Erythroblast (primary cell): ENCODE results near the gene UTP3.

ENCODE experiments used
- GATA1 ChIP-seq: IDR thresholded peaks from 2 replicates; pipeline ENCODE4 v1.6.1; 2011; ENCODE audit warnings: low read depth, mild to moderate bottlenecking, control low read depth, low read length, moderate library complexity
- POLR2A ChIP-seq: IDR thresholded peaks from 2 replicates; pipeline ENCODE4 v1.6.1; 2011; ENCODE audit warnings: mild to moderate bottlenecking, low read length

- TF ChIP-seq POLR2A (no peak), GATA1 (no peak)
Observed at GRCh38 chr4:70709611-70710205, 21.4 kb downstream of the UTP3 start.
